Measurements from ENCODE around the gene STK32B. TPM values are rescaled to one million over a fixed set of nuclear protein-coding genes. Genes with fewer than 3 reads are reported as not detected.

The STK32B gene
- total and polyA plus RNA-seq, 2 experiments from 2014 or later: 0.71 to 2.3 TPM

DNA sequence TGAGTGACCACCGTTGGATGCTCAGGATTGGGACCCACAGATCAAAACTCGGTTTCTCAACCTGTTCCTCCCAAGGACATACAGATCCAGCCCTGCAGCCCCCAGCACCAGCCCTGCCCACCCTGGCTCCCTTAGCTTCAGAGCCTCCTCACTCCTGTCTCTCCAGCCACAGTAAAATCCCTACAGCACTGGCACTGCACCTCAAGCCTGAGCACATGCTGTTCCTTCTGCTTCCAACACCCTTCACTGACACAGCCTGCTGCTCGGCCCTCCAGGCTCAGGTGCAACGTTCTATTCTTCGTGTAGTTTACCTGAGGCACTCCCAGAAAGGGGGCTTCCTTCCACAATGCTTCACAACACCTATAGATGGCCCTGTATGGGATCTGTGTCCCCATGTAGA, 493.5 kb downstream of the STK32B start:
- H3K36me3 ChIP-seq (ENCODE audit: insufficient read depth): peaks cover 3% of the 10 kb centered on the region
- TF ChIP-seq, protein P1, sequence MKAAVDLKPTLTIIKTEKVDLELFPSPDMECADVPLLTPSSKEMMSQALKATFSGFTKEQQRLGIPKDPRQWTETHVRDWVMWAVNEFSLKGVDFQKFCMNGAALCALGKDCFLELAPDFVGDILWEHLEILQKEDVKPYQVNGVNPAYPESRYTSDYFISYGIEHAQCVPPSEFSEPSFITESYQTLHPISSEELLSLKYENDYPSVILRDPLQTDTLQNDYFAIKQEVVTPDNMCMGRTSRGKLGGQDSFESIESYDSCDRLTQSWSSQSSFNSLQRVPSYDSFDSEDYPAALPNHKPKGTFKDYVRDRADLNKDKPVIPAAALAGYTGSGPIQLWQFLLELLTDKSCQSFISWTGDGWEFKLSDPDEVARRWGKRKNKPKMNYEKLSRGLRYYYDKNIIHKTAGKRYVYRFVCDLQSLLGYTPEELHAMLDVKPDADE (IDR thresholded peaks at IDR 0.05): no peak
- TF ChIP-seq POLR2AphosphoS5 (IDR thresholded peaks at IDR 0.05; ENCODE audit: low read depth) (no peak), EZH2phosphoT487 (IDR thresholded peaks at IDR 0.05; ENCODE audit: unreplicated experiment) (no peak), ZNF114 (CRISPR knock-in tag; IDR thresholded peaks at IDR 0.05) (no peak), STAT1 (IDR thresholded peaks at IDR 0.05; ENCODE audit: unreplicated experiment) (no peak), REST (IDR thresholded peaks at IDR 0.05; ENCODE audit: unreplicated experiment) (no peak), ZNF331 (CRISPR knock-in tag; IDR thresholded peaks at IDR 0.05; ENCODE audit: low read depth) (no peak), JUNB (IDR thresholded peaks at IDR 0.05; ENCODE audit: unreplicated experiment) (no peak), NANOG (IDR thresholded peaks at IDR 0.05; ENCODE audit: borderline replicate concordance) (no peak), CREB1 (CRISPR knock-in tag; IDR thresholded peaks at IDR 0.05; ENCODE audit: low read depth) (no peak), EZH2 (IDR thresholded peaks at IDR 0.05; ENCODE audit: low read depth, unreplicated experiment) (no peak)
- TF ChIP-seq, protein P2, sequence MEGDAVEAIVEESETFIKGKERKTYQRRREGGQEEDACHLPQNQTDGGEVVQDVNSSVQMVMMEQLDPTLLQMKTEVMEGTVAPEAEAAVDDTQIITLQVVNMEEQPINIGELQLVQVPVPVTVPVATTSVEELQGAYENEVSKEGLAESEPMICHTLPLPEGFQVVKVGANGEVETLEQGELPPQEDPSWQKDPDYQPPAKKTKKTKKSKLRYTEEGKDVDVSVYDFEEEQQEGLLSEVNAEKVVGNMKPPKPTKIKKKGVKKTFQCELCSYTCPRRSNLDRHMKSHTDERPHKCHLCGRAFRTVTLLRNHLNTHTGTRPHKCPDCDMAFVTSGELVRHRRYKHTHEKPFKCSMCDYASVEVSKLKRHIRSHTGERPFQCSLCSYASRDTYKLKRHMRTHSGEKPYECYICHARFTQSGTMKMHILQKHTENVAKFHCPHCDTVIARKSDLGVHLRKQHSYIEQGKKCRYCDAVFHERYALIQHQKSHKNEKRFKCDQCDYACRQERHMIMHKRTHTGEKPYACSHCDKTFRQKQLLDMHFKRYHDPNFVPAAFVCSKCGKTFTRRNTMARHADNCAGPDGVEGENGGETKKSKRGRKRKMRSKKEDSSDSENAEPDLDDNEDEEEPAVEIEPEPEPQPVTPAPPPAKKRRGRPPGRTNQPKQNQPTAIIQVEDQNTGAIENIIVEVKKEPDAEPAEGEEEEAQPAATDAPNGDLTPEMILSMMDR (conservative IDR thresholded peaks at IDR 0.05; ENCODE audit: low read depth in 2 of 2): no peak
- H3K4me1 ChIP-seq (ENCODE audit: insufficient read depth): no peaks in the 10 kb centered on the region
- ATAC-seq (no peak), DNase-seq (ENCODE audit: low spot score) (no peak)
- no peak overlapping the region for H3K4me3 ChIP-seq
- Mint-ChIP-seq H3K36me3 (ENCODE audit: low read depth) (peaks cover 7% of the 10 kb centered on the region), H3K27ac (no peak overlapping the region), H3K27me3 (ENCODE audit: insufficient read depth, low read depth, poor library complexity) (peaks cover 2% of the 10 kb centered on the region), H3K9me3 (peaks cover 17% of the 10 kb centered on the region), H3K4me1 (no peaks in the 10 kb centered on the region; the same call in 2 of the 3 replicates), H3K4me3 (no peak overlapping the region; the same call in 2 of the 3 replicates)
- no peaks in the 10 kb centered on the region for H3K79me2 ChIP-seq (replicated peaks; ENCODE audit: insufficient read depth)
- no peaks in the 10 kb centered on the region for H4K20me1 ChIP-seq (replicated peaks; ENCODE audit: insufficient read depth)
- no peaks in the 10 kb centered on the region for H3K27me3 ChIP-seq (ENCODE audit: insufficient read depth)
- no peak overlapping the region for H3K27ac ChIP-seq (ENCODE audit: low read depth)
- H3K4me2 ChIP-seq: no peak overlapping the region
- H2AFZ ChIP-seq: no peak overlapping the region
- no peaks in the 10 kb centered on the region for H3F3A ChIP-seq (replicated peaks; ENCODE audit: low read depth)
- no peaks in the 10 kb centered on the region for H3K9me2 ChIP-seq (ENCODE audit: insufficient read depth)
